ENCODE data around the gene TANGO2. TPM values are rescaled to one million over a fixed set of nuclear protein-coding genes. Genes with fewer than 3 reads are reported as not detected.

Gene TANGO2
- total and polyA plus RNA-seq, 9 of the 15 experiments (the other 6 are each of a cell fraction or from before 2014, with no cell fraction given), result 15.5 to 94.9 (median 70.1) TPM

- TF ChIP-seq ZBTB40 (IDR thresholded peaks at IDR 0.05), result no peak
- peak; percentile 42; the same call in 1 of the 2 replicates for TF ChIP-seq ZBTB40 (CRISPR knock-in tag; IDR thresholded peaks at IDR 0.05)
- no peak for TF ChIP-seq RHOXF2B (CRISPR knock-in tag; conservative IDR thresholded peaks at IDR 0.05)
- TF ChIP-seq POLR2G (IDR thresholded peaks at IDR 0.05; ENCODE audit: low read depth, low read length), result peak; percentile 50
- no peak for TF ChIP-seq NCOR1 (IDR thresholded peaks at IDR 0.05)
- TF ChIP-seq PCBP1 (IDR thresholded peaks at IDR 0.05; ENCODE audit: low read depth, low read length, poor library complexity, severe bottlenecking), result no peak
- TF ChIP-seq ZNF766 (CRISPR knock-in tag; conservative IDR thresholded peaks at IDR 0.05), result no peak
- TF ChIP-seq TSC22D4 (tag; IDR thresholded peaks at IDR 0.05), result 0 out of 2 replicates have a peak, but pooled peaks have one; percentile 47
- no peak for TF ChIP-seq CHD2 (IDR thresholded peaks at IDR 0.05; ENCODE audit: low read depth, low read length)
These were observed 85.9 kb downstream of the TANGO2 start (continued) for GRCh38 chr22:20106849-20107237.

Measured in K562 (cell line).